ENCODE data around the gene TAF4B. TPM values are rescaled to one million over a fixed set of nuclear protein-coding genes. Genes with fewer than 3 reads are reported as not detected.
A peak's percentile ranks its signal among the peaks of the same experiment; 100 is the strongest.

The TAF4B gene
- total and polyA plus RNA-seq, 4 donors: 1.6 to 5.9 (median 2.4) TPM

DNA sequence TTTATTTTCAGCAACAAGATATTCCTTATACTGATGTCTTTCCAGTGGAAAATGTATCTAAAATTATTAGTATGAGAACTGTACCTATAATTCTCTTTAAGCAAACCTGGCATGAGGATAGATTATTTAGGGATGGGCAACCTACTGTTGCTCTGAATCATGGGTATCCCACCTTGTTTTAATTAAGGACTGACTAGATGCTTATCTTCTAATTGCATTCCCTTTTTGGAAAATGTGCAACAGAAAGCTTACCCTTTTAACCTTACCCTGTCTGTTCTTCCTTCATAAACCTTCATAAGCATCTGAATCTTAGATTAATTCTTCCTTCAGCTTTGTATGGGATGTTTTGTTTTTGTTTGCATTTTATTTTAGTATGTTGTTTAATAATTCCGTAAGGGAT lies 110.3 kb downstream of the TAF4B start:
- Histone ChIP-seq H3K36me3 (ENCODE audit: control insufficient read depth in 4 of 4, insufficient read depth in 4 of 4, low read length in 4 of 4) (no peaks in the 10 kb centered on the region), H3K4me1 (ENCODE audit: control insufficient read depth in 5 of 5, insufficient read depth in 5 of 5, low read length in 5 of 5) (peaks cover 0 to 17% (median 3%) of the 10 kb centered on the region in 5 donors), H3K4me3 (no peak overlapping the region), H3K9me3 (ENCODE audit: control insufficient read depth in 4 of 4, insufficient read depth in 3 of 4, low read length in 3 of 4) (no peaks in the 10 kb centered on the region), H3K9ac (ENCODE audit: insufficient read depth in 1 of 2, low read length in 2 of 2) (no peak overlapping the region), H3K27me3 (ENCODE audit: control insufficient read depth in 3 of 3, insufficient read depth in 3 of 3, low read length in 2 of 3) (no peaks in the 10 kb centered on the region), H3K27ac (ENCODE audit: low read depth in 1 of 2, low read length in 1 of 2) (no peak overlapping the region)
- no peak for ATAC-seq (ENCODE audit: insufficient read depth, low FRiP score)
- DNase-seq: no peak
- 64 to 72% methylated on average over 1 of the region's 1 CpG for WGBS, 2 donors
- TF ChIP-seq, protein P1, sequence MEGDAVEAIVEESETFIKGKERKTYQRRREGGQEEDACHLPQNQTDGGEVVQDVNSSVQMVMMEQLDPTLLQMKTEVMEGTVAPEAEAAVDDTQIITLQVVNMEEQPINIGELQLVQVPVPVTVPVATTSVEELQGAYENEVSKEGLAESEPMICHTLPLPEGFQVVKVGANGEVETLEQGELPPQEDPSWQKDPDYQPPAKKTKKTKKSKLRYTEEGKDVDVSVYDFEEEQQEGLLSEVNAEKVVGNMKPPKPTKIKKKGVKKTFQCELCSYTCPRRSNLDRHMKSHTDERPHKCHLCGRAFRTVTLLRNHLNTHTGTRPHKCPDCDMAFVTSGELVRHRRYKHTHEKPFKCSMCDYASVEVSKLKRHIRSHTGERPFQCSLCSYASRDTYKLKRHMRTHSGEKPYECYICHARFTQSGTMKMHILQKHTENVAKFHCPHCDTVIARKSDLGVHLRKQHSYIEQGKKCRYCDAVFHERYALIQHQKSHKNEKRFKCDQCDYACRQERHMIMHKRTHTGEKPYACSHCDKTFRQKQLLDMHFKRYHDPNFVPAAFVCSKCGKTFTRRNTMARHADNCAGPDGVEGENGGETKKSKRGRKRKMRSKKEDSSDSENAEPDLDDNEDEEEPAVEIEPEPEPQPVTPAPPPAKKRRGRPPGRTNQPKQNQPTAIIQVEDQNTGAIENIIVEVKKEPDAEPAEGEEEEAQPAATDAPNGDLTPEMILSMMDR (IDR thresholded peaks at IDR 0.05; ENCODE audit: control extremely low read depth, extremely low read depth): no peak

DNA sequence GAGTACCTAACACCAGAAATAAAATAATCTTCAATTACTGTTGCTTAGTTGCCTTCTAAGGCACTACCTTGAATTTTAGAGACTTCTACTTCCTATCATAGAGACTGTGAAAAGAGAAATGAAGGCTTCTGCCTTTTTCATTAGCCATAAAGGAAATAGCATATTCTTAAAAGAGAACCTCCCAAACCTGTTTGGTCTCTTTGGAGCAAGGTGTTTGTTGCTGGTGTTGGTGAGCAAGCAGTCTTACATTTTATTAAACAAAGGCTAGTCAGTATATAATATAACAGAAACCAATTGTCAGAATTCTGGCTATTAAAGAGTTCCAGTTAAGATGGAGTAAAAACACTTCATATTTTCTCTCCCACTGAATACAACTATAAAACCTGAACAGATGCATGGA lies 116.4 kb downstream of the TAF4B start:
- DNase-seq: peak in 1 of 3 donors; percentile 57
- TF ChIP-seq, protein P1 (IDR thresholded peaks at IDR 0.05; ENCODE audit: control extremely low read depth, extremely low read depth): no peak
- no peak for ATAC-seq (ENCODE audit: insufficient read depth, low FRiP score)
- no peaks in the 10 kb centered on the region for H3K36me3 ChIP-seq (ENCODE audit: control insufficient read depth in 4 of 4, insufficient read depth in 4 of 4, low read length in 4 of 4)
- no peak overlapping the region for H3K4me3 ChIP-seq
- H3K27ac ChIP-seq (ENCODE audit: low read depth in 1 of 2, low read length in 1 of 2): no peak overlapping the region
- no peaks in the 10 kb centered on the region for H3K4me1 ChIP-seq (ENCODE audit: control insufficient read depth in 5 of 5, insufficient read depth in 5 of 5, low read length in 5 of 5)
- peaks cover 0 to 6% (median 4%) of the 10 kb centered on the region in 4 donors for H3K9me3 ChIP-seq (ENCODE audit: control insufficient read depth in 4 of 4, insufficient read depth in 3 of 4, low read length in 3 of 4)
- H3K27me3 ChIP-seq (ENCODE audit: control insufficient read depth in 3 of 3, insufficient read depth in 3 of 3, low read length in 2 of 3): no peaks in the 10 kb centered on the region
- no peak overlapping the region for H3K9ac ChIP-seq (ENCODE audit: insufficient read depth in 1 of 2, low read length in 2 of 2)

GRCh38 chr18:26350961-26351360 lies 124.7 kb downstream of the TAF4B start:
- no peak overlapping the region for H3K27ac ChIP-seq (ENCODE audit: low read depth in 1 of 2, low read length in 1 of 2)
- no peaks in the 10 kb centered on the region for H3K4me1 ChIP-seq (ENCODE audit: control insufficient read depth in 5 of 5, insufficient read depth in 5 of 5, low read length in 5 of 5)
- no peaks in the 10 kb centered on the region for H3K36me3 ChIP-seq (ENCODE audit: control insufficient read depth in 4 of 4, insufficient read depth in 4 of 4, low read length in 4 of 4)
- H3K4me3 ChIP-seq: no peak overlapping the region
- H3K9me3 ChIP-seq (ENCODE audit: control insufficient read depth in 4 of 4, insufficient read depth in 3 of 4, low read length in 3 of 4): peaks cover 0 to 4% (median 1%) of the 10 kb centered on the region in 4 donors
- no peak for DNase-seq
- ATAC-seq (ENCODE audit: insufficient read depth, low FRiP score): no peak
- H3K27me3 ChIP-seq (ENCODE audit: control insufficient read depth in 3 of 3, insufficient read depth in 3 of 3, low read length in 2 of 3): no peaks in the 10 kb centered on the region
- no peak overlapping the region for H3K9ac ChIP-seq (ENCODE audit: insufficient read depth in 1 of 2, low read length in 2 of 2)
- TF ChIP-seq, protein P1 (IDR thresholded peaks at IDR 0.05; ENCODE audit: control extremely low read depth, extremely low read depth): no peak

GRCh38 chr18:26356045-26356785 lies 130.0 kb downstream of the TAF4B start:
- Histone ChIP-seq H3K4me3 (no peak overlapping the region), H3K9ac (ENCODE audit: insufficient read depth in 1 of 2, low read length in 2 of 2) (no peak overlapping the region), H3K27ac (ENCODE audit: low read depth in 1 of 2, low read length in 1 of 2) (no peak overlapping the region), H3K36me3 (ENCODE audit: control insufficient read depth in 4 of 4, insufficient read depth in 4 of 4, low read length in 4 of 4) (no peaks in the 10 kb centered on the region), H3K27me3 (ENCODE audit: control insufficient read depth in 3 of 3, insufficient read depth in 3 of 3, low read length in 2 of 3) (no peaks in the 10 kb centered on the region), H3K4me1 (ENCODE audit: control insufficient read depth in 5 of 5, insufficient read depth in 5 of 5, low read length in 5 of 5) (no peaks in the 10 kb centered on the region), H3K9me3 (ENCODE audit: control insufficient read depth in 4 of 4, insufficient read depth in 3 of 4, low read length in 3 of 4) (no peaks in the 10 kb centered on the region)
- DNase-seq (no peak), ATAC-seq (ENCODE audit: insufficient read depth, low FRiP score) (no peak)
- TF ChIP-seq, protein P1 (IDR thresholded peaks at IDR 0.05; ENCODE audit: control extremely low read depth, extremely low read depth): no peak
- 87 to 94% methylated on average over 4 of the region's 4 CpGs for WGBS, 2 donors
